ENCODE results near the gene COL25A1.

Gene COL25A1

GRCh38 chr4:109207898-109208297 is 94.6 kb downstream of the COL25A1 start:
- DNase-seq (ENCODE audit: low spot score): no peak
- Histone ChIP-seq H3K27ac (no peak overlapping the region), H3K4me3 (no peak overlapping the region)
- no peak for TF ChIP-seq CTCF (IDR thresholded peaks at IDR 0.05)

- no peak for TF ChIP-seq CTCF (IDR thresholded peaks at IDR 0.05)
- H3K27ac ChIP-seq: no peak overlapping the region
- no peak for DNase-seq (ENCODE audit: low spot score)
- no peak overlapping the region for H3K4me3 ChIP-seq
Measured at GRCh38 chr4:109207061-109207460, 95.4 kb downstream of the COL25A1 start.

GRCh38 chr4:109206620-109207019 is 95.8 kb downstream of the COL25A1 start:
- H3K4me3 ChIP-seq: no peak overlapping the region
- no peak for TF ChIP-seq CTCF (IDR thresholded peaks at IDR 0.05)
- no peak overlapping the region for H3K27ac ChIP-seq
- DNase-seq (ENCODE audit: low spot score): no peak

GRCh38 chr4:109205186-109205585 is 97.3 kb downstream of the COL25A1 start:
- TF ChIP-seq CTCF (IDR thresholded peaks at IDR 0.05): no peak
- no peak overlapping the region for H3K4me3 ChIP-seq
- no peak for DNase-seq (ENCODE audit: low spot score)
- no peak overlapping the region for H3K27ac ChIP-seq

GRCh38 chr4:109199585-109199984 is 102.9 kb downstream of the COL25A1 start:
- Histone ChIP-seq H3K4me3 (no peak overlapping the region), H3K27ac (no peak overlapping the region)
- no peak for TF ChIP-seq CTCF (IDR thresholded peaks at IDR 0.05)
- DNase-seq (ENCODE audit: low spot score): no peak

GRCh38 chr4:109195646-109196045 is 106.8 kb downstream of the COL25A1 start:
- H3K4me3 ChIP-seq: no peak overlapping the region
- TF ChIP-seq CTCF (IDR thresholded peaks at IDR 0.05): no peak
- H3K27ac ChIP-seq: no peak overlapping the region
- DNase-seq (ENCODE audit: low spot score): no peak

- no peak for TF ChIP-seq CTCF (IDR thresholded peaks at IDR 0.05)
- no peak for DNase-seq (ENCODE audit: low spot score)
- Histone ChIP-seq H3K4me3 (no peak overlapping the region), H3K27ac (no peak overlapping the region)
Measured at GRCh38 chr4:109191216-109191615, 111.2 kb downstream of the COL25A1 start.

Measured in coronary artery (tissue), 2 donors.